GM19193 (cell line): ENCODE results near the gene MYLK.

Source experiments
- POLR2A ChIP-seq: IDR thresholded peaks from 4 replicates; pipeline ENCODE4 v1.6.1; 2011; ENCODE audit not compliant: insufficient read depth, insufficient read length; ENCODE audit errors: extremely low read depth

Gene MYLK

GRCh38 chr3:123883701-123884202 lies 380 bp downstream of the MYLK start:
- no peak for TF ChIP-seq POLR2A

- no peak for TF ChIP-seq POLR2A
These were observed 1.0 kb downstream of the MYLK start for GRCh38 chr3:123883111-123883510.

DNA sequence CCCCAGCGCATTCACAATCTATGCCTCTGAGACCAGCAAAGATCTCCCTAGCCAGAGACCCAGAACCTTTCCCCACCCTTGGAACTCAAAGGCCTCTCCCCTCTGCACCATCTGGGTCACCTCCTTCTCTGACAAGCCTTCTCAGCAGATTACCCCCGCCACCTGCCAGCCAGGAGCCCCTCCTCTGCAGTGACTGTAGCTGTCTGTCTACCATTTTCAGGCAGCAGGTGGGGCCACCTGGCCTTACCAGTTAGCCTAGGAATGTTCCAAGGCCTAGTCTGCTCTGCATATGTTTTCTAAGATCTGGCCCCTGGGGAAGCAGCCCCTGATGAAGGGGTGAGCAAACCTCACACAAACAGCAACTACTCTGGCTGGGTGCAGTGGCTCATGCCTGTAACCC lies 2.4 kb downstream of the MYLK start:
- no peak for TF ChIP-seq POLR2A

DNA sequence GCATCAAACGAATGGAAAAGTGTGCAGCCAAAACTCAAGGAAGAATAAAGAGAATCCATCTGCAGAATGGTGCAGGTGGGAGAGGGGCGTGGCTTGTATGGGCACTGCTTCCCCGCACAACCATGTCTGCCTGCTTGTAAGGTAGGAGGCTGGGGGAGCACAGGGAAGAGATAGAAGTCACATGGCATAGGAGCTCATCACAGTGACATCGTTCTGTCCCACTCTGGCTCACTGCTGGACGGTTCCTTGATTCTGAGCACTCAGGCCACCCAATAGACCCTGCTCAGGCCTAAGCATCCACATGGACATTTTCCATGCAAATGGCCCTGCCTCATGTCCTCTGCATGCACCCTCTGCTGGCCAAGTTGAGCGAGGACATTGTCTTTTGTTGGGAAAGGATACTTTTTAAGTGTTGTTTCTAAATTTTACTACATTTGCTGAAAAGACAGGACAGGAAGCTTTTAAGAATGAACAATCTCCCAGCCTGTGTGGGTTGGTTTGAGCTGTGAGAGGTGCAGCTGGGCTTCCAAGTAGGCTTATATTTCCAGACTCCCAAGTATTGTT lies 3.1 kb downstream of the MYLK start:
- TF ChIP-seq POLR2A: no peak

GRCh38 chr3:123878807-123879206 lies 5.3 kb downstream of the MYLK start:
- TF ChIP-seq POLR2A: no peak

- TF ChIP-seq POLR2A: no peak
These were observed 6.2 kb downstream of the MYLK start for GRCh38 chr3:123877965-123878364.

- no peak for TF ChIP-seq POLR2A
These were observed 6.7 kb downstream of the MYLK start for GRCh38 chr3:123877466-123877865.

- TF ChIP-seq POLR2A: no peak
These were observed 7.3 kb downstream of the MYLK start for GRCh38 chr3:123876858-123877257.

- no peak for TF ChIP-seq POLR2A
These were observed 11.5 kb downstream of the MYLK start for GRCh38 chr3:123872621-123873020.

DNA sequence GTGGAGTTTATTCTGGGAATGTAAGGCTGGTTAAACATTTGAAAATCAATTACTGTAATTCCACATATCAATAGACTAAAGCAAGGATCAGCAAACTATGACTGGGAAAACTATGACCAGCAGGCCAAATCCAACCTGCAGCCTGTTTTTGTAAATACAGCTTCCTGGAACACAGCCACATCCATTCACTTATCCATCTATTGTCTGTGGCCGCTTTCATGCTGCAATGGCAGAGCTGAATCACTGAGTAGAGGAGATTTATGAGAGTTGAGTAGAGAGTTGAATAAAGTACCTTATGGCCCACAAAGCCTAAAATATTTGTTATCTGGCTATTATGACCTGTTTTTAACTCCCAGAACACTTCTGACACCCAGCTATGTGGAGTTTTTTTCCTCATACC lies 12.2 kb downstream of the MYLK start:
- no peak for TF ChIP-seq POLR2A

DNA sequence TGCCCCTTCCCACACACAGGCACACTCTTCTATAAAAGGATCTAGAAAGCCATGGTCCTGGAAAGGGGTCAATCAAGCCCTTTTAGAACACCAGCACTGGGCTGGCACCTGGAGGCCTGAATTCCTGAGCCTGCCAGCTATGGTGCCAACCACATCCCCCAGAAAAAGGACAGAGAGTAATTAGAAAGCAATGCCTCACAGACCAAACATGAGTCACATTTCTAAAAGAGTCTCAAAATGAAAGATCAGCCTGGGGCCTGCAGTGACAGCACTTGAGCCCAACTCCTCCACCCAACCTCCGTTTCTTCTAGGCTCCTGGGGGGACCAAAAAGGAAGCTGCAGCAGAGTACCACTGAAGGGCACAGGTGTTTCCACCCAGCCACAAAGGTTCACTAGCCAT lies 14.1 kb downstream of the MYLK start:
- TF ChIP-seq POLR2A: no peak

GRCh38 chr3:123869165-123869564 lies 15.0 kb downstream of the MYLK start:
- TF ChIP-seq POLR2A: no peak

DNA sequence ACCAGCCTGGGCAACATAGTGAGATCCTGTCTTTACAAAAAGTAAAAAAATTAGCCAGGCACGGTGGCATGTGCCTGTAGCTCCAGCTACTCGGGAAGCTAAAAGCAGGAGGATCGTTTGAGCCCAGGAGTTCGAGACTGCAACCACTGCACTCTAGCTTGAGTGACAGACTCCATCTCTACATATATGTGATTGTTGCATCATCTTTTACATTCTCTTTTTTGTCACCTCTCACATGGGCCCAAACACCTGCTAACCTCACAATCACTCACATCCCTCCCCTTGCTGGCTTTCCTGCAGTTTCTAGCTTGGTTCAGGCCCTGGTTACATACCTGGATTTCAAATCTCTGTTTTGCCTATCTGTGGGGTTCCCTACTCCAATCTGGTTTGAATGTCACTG lies 19.4 kb downstream of the MYLK start:
- TF ChIP-seq POLR2A: no peak

- TF ChIP-seq POLR2A: no peak
These were observed 22.0 kb downstream of the MYLK start for GRCh38 chr3:123862152-123862551.

DNA sequence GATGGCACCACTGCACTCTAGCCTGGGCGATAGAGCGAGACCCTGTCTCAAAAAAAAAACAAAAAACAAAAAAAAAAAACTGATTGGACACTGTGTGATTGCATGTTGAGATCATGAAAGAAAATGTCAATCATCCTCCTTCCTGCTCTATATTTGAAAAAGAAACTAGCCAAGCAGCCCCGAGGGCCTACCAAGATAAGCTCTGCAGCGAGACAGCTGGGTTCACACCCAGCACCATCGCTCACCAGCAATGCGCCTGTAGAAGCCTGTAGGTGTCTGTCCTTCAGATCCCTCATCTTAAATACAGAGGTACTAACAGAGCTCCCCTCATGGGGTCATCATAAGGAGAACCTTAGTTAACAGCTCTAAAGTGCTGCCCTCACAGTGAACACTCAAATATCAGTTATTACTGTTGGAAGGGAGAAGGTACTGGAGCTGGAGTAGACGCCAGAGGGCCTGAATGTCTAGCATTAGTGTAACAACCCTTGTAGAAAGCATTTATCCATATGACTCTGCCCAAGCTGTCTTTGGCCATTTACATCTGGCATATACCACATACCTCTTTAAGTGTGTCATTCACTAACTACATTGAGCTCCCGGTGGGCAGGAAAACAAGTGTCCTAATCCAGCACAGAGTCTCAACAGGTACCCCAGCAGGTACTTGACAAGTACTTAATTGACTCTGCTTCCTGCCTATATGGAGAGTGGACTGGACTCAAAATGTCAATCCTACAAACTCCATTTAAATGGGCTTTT lies 22.9 kb downstream of the MYLK start:
- TF ChIP-seq POLR2A: no peak

DNA sequence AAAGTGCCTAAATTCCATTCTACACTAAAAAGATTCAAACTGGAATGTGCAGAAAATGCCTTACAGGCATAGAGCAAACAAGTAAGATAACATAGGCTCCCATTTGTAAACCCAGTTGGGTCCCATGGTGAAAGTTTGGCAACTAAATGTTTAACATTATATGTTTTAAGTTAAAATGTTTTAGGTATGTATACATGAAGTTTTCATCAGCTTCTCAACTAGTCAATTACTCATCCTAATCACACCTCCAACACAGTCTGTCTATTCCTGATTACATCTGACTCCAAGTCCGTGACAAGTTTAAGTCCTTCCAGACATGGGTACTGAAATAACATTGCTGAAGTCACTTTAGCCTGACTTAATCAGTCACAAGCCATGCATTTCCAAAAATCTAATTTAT lies 25.0 kb downstream of the MYLK start:
- no peak for TF ChIP-seq POLR2A
